Right ventricle myocardium superior (tissue), 1 donor: ENCODE results near the gene ST6GALNAC1. TPM values are rescaled to one million over a fixed set of nuclear protein-coding genes. Genes with fewer than 3 reads are reported as not detected.
"Not testable (repeated sequence)": the region's sequence is repeated elsewhere in the genome, so short reads cannot be mapped to it uniquely, and the experiment has no call there.

ENCODE experiments used
- ATAC-seq: fragments of 200-7000 bp; cut with Tn5 transposase; one replicate; pipeline ENCODE4 v1.9.1; 2020; ENCODE audit warnings: mild to moderate bottlenecking; ENCODE audit not compliant: poor library complexity
- DNase-seq: peaks from one replicate; pipeline ENCODE4 v3.0.0-alpha.2; 2020
- intact Hi-C: fragments of 100-400 bp; cut with DNase I; formaldehyde crosslinking; loops from one replicate; pipeline ENCODE4 v1.11.2; 2022
- total RNA-seq: library from RNA; stranded (reverse); fragmentation: NEBNext Ultra II Directional; extraction: Animal tissue kit (Norgen Biotek cat#: 25700); gene quantifications from one replicate; pipeline ENCODE4 v1.2.1, GENCODE V29; 2021
- donor health status: DM: no; HTN: yes; CAD: no; lungs with severe emphysema.

ST6GALNAC1 gene
- total RNA-seq, 1 donor from 2014 or later: 2.8 TPM

DNA sequence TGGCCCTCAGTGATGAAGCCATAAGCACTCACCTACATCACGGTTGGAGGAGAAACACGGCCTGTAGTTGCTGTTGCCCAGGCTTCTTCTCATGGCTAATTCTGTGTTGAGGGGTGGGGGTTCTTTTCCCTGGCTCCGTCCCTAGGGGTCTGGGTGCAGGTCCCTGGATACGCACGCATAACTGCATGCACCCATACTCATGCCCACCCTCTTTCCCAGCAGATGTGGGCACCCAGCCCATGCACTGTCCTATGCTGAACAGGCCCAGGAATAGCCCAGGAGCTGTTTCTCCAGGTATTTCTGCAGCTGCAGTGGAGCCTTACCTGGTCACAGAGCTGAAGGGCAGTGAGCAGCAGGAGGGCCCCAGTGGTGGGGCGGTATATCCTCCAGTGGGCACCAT is 18.1 kb downstream of the ST6GALNAC1 start:
- ATAC-seq (no peak), DNase-seq (no peak)

DNA sequence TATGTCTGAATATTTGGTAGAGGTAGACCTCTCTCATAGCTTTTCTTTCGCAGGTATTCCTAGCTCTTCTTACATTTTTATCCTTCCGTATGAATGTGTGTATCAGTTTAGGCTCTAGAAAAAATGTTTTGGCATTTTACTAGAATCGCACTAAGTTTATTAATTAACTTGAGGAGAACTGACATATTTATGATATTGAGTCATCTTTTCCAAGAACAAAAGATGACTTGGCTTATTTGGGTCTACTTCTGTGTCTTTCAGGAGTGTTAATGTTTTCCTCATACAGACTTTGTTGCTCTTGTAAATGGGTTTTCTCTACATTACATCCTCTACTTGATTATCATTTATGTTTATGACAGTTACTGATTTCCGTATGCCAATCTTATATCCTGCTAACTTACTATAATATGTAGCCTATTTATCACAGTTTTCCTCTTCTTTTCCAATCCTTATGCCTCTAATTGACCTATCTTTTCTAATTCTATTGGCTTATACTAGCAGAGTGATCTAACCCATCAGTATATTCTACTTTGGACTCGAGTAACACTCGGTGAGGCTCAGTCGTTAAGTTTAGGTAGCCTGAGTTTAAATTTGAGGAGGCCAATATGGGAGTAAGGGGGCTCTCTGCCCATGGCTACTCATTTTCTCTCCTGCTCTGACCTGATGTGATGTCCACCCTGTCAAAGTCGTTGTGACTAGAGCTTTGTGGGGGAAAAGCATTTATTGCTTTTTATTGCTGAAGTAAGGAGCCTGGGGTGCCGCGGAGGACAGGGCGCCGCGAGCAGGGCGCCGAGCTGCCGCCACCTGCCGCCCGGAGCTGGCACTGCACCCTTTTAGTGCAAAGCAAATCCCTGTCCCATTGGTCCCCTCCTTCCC is 20.0 kb downstream of the ST6GALNAC1 start:
- intact Hi-C loops: loop anchor here (5.0 to 10.0 kb wide), 2 partner anchors 101 to 159 kb away; partner anchors contain the start of gene AANAT
- DNase-seq: peak; percentile 85
- peak; percentile 97 for ATAC-seq

More for the DNA sequence above, 18.1 kb downstream of the ST6GALNAC1 start:
- intact Hi-C loops: loop anchor here (10.0 kb wide), 1 partner anchor 161 kb away; the partner anchor contains the start of gene AANAT

DNA sequence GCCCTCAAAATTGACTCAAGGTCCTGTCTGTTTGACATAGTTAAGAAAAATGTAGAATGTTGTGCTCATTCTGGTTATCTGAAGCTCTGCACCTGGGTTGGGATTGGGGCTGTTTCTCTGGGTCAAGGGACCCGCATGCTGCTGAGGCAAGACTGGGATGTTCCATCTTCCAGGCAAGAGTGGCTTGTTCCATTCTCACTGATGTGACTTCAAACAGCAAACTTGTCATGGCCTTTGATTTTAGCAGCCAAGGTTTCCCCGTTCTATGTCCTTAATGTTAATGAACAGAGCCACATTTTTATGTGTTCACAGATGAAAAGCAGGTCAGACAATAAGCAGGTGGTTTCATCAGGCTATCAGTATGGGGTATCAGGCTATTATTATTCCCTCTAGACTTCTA is 25.7 kb downstream of the ST6GALNAC1 start:
- ATAC-seq: no peak

DNA sequence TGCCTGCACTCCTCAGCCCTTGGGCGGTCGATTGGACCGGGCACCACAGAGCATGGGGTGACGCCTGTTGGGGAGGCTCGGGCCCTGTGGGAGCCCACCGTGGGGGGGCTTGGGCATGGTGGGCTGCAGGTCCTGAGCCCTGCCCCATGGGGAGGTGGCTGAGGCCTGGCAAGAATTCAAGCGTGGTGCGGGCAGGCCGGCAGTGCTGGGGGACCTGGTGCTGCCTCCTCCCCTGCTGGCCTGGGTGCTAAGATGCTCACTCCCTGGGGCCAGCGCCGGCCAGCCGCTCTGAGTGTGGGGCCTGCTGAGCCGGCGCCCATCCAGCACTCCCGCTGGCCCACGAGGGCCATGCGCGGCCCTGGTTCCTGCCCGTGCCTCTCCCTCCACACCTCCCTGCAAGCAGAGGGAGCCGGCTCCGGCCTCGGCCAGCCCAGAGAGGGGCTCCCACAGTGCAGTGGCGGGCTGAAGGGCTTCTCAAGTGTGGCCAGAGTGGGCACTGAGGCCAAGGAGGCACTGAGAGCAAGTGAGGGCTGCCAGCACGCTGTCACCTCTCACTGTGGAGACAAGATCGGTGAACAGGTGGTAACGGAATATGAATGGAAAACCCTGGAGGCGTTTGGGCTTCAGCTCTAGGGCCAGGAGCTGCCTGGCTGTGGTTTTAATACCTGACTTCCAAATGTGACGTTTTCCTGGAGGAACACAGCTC is 28.5 kb downstream of the ST6GALNAC1 start:
- ATAC-seq: no peak

More for the DNA sequence above, 25.7 kb downstream of the ST6GALNAC1 start:
- intact Hi-C loops: no loop called here
- no peak for DNase-seq

DNA sequence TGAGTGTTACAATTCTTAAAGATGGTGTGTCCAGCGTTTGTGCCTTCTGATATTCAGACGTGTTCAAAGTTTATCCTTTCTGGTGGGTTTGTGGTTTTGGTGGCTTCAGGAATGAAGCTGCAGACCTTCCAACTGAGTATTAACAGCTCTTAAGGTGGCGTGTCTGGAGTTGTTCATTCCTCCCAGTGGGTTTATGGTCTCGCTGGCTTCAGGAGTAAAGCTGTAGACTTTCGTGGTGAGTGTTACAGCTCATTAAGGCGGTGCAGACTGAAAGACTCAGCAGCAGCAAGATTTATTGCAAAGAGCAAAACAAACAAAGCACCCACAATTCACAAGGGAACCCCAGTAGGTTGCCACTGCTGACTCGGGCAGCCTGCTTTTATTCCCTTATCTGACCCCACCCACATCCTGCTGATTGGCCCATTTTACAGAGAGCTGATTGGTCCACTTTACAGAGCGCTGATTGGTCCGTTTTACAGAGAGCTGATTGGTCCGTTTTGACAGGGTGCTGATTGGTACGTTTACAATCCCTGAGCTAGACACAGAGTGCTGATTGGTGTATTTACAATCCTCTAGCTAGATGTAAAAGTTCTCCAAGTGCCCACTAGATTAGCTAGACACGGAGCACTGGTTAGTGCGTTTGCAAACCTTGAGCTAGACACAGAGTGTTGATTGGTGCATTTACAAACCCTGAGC is 29.3 kb downstream of the ST6GALNAC1 start:
- ATAC-seq, DNase-seq, intact Hi-C loops: not testable (repeated sequence)

More for the DNA sequence above, 28.5 kb downstream of the ST6GALNAC1 start:
- DNase-seq: no peak
- intact Hi-C loops: no loop called here

DNA sequence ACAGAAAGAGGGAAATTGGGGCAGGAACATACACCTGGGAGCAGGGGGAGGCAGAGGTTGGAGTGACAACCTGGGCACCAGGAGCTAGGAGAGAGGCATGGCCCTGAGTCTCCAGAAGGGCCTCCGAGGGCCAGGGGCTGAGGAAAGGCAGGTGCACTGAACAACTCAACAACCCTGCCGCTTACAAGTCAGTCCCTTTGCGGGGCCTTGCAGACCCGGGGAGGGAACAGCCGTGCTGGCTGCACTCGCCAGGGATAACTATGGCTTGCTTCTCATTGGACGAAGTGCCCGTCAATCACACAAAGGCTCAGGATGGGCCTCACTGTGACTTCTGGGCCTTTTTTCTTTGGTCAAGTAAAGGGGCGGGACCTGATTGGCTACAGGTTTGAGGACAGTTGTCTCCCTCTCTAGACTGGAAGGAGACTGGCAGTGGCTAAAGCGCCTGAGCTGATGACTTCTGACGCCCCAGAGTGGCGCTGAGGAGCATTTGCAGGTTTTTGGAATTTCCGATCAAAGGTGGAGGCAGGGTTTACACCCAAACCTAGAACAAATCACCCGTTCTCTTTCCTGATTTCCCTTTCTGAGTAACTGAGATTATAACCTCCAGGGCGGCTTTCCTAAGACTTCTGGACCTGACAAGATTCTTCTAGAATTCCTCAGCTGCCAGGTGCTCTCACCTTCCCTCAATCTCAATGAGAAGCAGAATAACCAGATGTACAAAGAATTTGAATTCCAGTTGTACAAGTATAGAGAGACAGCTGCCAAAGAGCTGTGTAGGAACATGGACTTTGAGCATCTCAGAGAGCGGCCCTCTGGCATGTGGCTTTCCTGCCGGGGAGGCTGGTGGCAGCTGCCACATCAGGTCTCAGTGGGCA is 30.3 kb downstream of the ST6GALNAC1 start:
- intact Hi-C loops: no loop called here
- ATAC-seq: no peak

DNA sequence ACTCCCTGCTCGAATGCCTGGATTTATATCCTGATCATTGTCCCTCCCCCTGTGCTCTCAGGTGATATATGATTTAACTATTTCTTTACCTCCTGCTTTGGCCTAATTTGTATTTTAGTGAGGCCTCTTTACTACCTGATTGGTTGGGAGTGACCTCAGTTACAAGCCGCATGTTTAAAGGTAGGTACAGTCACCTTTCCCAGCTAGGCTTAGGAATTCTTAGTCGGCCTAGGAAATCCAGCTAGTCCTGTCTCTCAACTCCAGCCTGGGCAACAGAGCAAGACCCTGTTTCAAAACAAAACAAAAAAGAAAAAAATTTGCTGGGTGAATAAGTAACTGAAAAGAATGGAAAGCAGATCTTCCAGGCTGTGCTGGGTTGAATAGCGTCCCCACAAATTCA is 31.1 kb downstream of the ST6GALNAC1 start:
- intact Hi-C loops: no loop called here
- no peak for ATAC-seq

More for the DNA sequence above, 30.3 kb downstream of the ST6GALNAC1 start:
- DNase-seq: no peak

DNA sequence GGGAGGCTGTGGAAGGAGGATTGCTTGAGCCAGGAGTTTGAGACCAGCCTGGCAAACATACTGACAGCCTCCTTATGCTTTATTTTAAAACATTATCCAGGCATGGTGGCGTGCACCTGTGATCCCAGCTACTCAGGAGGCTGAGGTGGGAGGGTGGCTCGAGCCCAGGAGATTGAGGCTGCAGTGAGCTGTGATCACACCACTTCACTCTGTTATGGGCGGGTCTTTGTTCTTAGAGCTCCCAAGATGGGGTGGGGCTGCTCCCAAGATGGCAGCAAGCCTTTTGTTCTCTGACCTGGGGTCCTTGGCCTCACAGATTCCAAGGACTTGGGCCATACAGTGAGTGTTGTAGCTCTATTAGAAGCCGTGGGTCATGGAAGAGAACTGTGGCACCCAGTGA is 31.8 kb downstream of the ST6GALNAC1 start:
- no peak for ATAC-seq
- intact Hi-C loops: no loop called here
- DNase-seq: no peak

More for the DNA sequence above, 31.1 kb downstream of the ST6GALNAC1 start:
- DNase-seq: no peak

DNA sequence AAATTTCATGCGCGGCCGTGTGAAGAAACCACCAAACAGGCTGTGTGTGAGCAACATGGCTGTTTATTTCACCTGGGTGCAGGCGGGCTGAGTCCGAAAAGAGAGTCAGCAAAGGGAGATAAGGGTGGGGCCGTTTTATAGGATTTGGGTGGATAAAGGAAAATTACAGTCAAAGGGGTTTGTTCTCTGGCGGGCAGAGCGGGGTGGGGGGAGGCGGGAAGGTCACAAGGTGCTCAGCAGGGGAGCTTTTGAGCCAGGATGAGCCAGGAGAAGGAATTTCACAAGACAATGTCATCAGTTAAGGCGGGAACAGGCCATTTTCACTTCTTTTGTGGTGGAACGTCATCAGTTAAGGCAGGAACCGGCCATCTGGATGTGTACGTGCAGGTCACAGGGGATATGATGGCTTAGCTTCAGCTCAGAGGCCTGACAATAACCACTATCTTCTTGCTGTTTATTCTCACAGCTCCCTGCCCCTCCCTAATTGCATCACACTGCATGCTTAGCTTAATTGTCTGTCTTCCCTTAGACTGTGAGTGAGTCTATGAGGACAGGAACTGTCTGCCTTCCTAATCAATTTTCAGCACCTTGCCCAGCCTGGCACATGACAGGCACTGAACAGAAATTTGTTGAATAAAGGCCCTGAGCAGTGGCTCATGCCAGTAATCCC is 32.3 kb downstream of the ST6GALNAC1 start:
- ATAC-seq, intact Hi-C loops, DNase-seq: not testable (repeated sequence)

DNA sequence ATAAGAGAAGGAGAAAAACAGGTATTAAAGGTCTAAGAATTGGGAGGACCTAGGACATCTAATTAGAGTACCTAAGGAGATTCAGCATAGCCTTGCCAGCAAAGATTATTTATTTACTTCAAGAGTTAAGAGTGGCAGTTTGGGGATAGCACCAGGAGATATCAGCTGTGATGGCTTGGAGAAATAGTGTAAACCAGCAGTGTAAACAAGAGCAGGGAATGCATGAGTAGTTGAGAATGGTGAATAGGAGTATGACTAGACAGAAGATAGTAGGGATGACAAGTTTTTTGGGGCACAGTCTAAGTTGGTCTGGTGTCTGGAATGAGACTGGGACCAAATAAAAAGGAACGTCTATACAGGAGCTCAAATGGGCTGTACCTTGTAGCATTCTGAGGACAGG is 36.9 kb downstream of the ST6GALNAC1 start:
- DNase-seq, ATAC-seq, intact Hi-C loops: not testable (repeated sequence)

DNA sequence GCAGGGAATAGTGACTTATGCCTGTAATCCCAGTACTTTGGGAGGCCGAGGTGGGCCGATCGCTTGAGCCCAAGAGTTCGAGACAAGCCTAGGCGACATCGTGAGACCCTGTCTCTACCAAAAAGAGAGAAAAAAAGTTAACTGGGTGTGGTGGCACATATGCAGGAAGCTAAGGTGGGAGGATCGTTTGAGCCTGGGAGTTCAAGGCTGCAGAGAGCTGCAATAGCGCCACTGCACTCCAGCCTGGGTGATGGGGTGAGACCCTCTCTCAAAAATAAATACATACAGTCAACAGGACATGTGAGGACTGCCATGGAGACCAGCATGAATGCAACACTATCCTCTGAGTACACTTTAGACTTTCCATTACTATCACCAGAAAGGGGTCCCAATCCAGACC is 42.5 kb downstream of the ST6GALNAC1 start:
- DNase-seq (no peak), ATAC-seq (no peak)
- intact Hi-C loops: no loop called here

DNA sequence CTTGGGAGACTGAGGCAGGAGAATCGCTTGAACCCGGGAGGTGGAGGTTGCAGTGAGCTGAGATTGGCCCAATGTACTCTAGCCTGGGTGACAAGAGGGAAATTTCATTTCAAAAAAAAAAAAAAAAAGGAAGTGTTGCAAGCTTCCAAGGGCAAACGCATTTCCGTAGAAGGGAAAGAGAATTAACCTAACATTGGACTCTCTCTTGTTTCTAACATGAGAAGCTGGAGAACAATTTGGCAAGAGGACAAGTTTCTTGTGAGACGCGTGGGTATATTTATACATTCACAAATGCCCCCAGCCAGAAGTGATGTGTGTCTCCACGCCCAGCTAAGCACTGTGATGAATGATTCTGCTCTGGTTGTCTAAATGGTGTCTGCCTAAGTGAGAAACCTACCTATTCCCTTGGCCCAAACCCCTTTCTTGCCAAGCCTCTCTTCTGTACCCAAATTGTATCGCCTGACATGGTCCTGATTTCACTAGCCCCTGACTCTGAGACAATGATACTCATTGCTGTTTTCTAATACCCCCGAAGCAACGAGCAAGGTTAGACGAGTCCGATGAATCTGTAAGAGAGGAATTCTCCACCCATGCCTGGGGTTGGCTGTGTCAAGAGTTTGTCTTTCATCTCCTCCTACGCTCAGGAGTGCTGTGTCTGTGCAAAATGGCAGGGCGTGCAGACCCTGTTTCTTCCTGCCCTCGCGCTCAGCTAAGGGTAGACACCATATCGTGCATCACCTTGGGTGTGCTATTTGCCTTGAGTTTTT is 43.7 kb downstream of the ST6GALNAC1 start:
- ATAC-seq: peak; percentile 34
- intact Hi-C loops: no loop called here
- DNase-seq: no peak

DNA sequence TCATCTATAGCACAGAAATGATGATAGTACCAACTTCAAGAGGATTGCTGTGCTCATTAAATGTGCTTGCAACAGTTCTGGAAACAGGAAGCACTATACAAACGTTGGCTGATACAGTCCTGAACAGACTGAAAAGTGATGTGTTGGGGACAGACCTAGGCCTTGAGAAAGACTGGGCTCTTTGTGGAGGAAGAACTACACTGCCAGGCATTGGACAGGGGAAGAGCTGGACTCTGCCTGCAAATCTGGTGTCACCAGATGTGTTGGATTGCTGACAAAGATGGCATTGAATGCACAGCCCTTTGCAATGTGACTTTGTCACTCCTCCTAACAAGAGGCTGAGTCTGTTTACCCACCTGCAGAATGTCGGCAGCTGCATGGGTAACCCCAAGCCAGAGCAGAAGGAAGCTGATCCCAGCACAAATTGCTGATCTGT is 45.5 kb downstream of the ST6GALNAC1 start:
- intact Hi-C loops: no loop called here
- DNase-seq (no peak), ATAC-seq (peak; percentile 57)

DNA sequence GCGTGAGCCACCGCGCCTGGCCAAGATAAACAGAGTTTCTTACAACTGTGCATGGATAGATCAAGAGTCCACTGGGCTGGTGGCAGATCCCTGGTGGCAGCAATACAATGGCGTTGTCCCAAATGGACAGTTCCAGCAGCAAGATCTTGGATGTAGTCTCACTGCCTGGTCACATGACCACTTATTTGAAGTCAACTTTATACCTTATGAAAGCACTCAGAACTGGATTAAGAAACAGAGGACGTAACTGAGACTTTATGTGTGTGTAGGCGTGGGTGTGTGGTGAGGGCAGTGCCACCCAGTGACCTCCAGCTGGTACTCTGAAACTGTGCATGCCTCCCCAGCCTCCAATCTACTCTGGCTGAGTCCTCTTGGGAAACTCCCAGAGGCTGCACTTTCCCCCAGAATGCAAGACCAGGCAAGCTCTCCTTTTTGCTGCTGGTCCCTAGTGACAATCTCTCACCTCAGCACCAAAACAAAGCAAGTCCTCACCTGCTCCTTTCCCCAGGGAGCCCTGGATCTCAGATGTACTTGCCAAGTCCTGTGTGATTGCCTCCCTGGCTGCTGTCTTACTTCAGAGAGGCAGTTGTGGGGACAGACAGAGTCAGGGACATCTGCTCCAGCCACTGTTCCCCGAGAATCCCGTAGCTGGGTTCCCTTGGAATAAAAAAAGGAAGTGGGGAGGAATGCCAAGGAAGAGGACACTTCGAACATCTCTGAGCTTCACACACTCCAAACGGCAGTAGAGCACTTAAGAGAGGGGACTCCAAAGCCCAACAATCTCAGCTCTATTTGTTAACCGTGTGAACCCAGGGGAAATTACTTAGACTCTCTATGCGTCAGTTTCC is 46.2 kb downstream of the ST6GALNAC1 start:
- DNase-seq: no peak
- no peak for ATAC-seq
- intact Hi-C loops: no loop called here

DNA sequence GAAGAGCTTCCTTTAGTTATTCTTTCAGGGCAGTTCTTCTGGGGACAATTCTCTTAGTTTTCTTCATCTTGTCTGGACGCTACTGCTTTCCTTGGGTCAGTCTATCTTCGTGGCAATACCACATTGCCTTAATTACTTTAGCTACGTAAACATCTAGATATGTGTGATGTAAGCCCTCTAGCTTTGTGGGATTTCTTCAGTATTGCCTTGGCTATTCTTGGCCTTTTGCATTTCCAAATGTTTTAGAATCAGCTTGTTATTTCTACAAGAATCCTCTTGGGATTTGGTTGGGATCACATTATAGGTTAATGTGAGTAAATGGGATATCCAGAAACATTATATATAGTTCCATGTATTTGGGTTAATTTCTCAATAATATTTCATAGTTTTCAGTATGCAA is 48.9 kb downstream of the ST6GALNAC1 start:
- no peak for DNase-seq
- ATAC-seq: no peak
- intact Hi-C loops: no loop called here

DNA sequence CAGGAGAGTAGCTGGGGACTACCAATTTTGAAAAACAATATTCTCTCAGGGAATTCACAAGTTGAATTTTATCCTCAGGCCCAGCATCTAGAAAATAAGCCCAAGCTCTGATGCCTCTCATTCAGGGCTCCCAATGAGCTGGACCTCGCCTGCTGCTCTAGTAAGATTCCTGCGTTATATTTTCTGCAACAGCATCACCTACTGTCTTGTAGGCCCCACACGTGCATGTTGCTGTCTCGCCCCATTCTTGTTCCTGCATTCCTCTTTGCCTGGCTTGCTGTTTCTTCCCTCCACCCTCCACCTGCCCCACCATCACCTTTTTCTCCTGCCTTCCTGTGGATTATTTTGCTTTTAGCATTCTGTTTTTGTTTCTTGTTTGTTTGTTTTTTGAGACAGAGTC is 49.6 kb downstream of the ST6GALNAC1 start:
- intact Hi-C loops: no loop called here
- ATAC-seq: no peak
- no peak for DNase-seq
